Left cardiac atrium (tissue), 4 donors: ENCODE data around the gene RPS19. TPM values are rescaled to one million over a fixed set of nuclear protein-coding genes. Genes with fewer than 3 reads are reported as not detected.

Experiments used
- ATAC-seq, 2 donors: fragments of 200-7000 bp; cut with Tn5 transposase; one replicate each; pipeline ENCODE4 v1.9.1; 2020; ENCODE audit warnings: mild to moderate bottlenecking in 2 of 2, moderate library complexity in 2 of 2
- DNase-seq: peaks from one replicate; pipeline ENCODE4 v3.0.0-alpha.2; 2020
- intact Hi-C, 2 donors: fragments of 100-400 bp; cut with DNase I; formaldehyde crosslinking; loops; one replicate each; pipeline versions ENCODE4 v1.14.1 to v1.15.1; 2022 to 2023
- total RNA-seq, 2 donors: library from RNA; stranded (reverse); fragmentation: NEBNext Ultra II Directional; extraction: Animal tissue kit (Norgen Biotek cat#: 25700); gene quantifications; one replicate each; pipeline ENCODE4 v1.2.1, GENCODE V29; 2021
- donor health status: DM: no; HTN: yes; CAD: no.
- donor health status: DM: no; HTN: yes; CAD: no; lungs with severe emphysema.
- donor health status: DM: yes; HTN: yes; CAD: no.
- donor health status: Dilated cardiomyopathy.

RPS19 gene
- total RNA-seq, 2 donors from 2014 or later, result 811 to 841 TPM

DNA sequence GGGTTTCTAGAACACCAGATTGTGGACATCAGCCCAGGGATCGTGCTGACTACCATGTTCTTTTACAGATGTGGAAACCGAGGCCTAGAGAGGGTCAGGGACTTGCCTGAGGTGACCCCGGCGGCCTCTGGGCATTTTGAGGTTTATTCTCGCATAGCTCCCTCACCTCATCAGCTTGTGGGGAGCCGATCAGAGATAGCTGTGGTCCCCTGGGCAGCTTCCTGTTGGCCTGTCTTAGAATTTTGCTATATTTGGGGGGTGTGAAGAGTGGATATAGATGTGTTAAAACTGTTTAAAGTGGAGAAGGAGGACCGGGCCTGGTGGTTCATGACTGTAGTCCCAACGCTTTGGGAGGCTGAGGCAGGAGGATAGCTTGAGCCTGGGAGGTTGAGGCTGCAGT is 29.8 kb downstream of the RPS19 start:
- ATAC-seq, result no peak
- intact Hi-C loops, result no loop called here

DNA sequence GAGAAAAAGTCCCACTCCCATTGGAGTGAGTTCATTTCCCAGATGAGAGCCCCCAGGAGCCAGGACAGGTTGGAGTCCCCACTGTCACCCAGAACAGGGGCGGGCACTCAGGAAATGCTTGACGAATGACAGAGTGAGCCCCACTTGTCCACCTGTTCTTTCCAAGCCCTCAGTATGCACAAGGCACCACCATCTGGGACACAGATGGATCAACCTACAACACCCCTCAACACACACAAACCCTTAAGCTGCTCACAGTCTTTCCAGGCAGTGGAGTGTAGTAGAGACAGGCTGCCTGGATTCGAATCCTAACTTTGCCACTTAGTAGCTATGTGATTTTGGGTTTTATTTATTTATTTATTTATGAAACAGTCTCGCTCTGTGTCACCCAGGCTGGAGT is 30.9 kb downstream of the RPS19 start:
- ATAC-seq, result no peak
- DNase-seq, result no peak
- intact Hi-C loops, result no loop called here

More for the DNA sequence above, 29.8 kb downstream of the RPS19 start:
- no peak for DNase-seq

DNA sequence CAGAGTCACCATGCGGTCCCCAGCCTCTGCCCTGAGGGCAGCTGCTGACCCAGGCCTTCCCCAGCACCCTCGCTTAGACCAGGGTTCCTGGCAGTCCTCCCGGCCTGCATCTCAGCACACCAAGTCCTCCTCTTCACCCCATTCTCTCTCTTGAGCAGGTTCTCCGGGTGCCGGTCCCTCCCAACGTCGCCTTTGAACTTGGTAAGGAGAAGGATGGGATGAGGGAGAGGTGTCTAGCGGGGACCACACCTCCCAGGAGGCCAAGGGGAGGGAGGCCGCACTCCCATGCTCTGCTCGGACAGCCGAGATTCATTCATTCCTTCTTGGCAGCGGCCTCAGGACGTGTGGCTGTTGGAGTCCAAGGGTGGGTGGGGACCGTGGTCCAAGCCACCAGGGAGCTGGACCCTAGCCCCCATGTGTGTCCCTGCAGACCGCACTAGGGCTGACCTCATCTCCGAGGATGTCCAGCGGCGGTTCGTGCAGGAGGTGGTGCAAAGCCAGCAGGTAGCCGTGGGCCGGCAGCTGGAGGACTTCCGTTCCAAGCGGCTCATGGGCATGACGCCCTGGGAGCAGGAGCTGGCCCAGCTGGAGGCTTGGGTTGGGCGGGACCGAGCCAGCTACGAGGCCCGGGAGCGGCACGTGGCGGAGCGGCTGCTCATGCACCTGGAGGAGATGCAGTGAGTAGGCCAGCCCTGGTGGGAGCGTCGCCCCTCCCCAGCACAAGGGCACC is 32.3 kb downstream of the RPS19 start:
- intact Hi-C loops, result no loop called here

GRCh38 chr19:41893899-41894298 is 33.8 kb downstream of the RPS19 start:
- intact Hi-C loops, result no loop called here
- DNase-seq, result no peak
- ATAC-seq, result no peak

More for the DNA sequence above, 32.3 kb downstream of the RPS19 start:
- ATAC-seq, result no peak
- DNase-seq, result no peak

- DNase-seq (no peak), ATAC-seq (no peak)
- intact Hi-C loops, result no loop called here
Measured at GRCh38 chr19:41894350-41894749, 34.3 kb downstream of the RPS19 start.

DNA sequence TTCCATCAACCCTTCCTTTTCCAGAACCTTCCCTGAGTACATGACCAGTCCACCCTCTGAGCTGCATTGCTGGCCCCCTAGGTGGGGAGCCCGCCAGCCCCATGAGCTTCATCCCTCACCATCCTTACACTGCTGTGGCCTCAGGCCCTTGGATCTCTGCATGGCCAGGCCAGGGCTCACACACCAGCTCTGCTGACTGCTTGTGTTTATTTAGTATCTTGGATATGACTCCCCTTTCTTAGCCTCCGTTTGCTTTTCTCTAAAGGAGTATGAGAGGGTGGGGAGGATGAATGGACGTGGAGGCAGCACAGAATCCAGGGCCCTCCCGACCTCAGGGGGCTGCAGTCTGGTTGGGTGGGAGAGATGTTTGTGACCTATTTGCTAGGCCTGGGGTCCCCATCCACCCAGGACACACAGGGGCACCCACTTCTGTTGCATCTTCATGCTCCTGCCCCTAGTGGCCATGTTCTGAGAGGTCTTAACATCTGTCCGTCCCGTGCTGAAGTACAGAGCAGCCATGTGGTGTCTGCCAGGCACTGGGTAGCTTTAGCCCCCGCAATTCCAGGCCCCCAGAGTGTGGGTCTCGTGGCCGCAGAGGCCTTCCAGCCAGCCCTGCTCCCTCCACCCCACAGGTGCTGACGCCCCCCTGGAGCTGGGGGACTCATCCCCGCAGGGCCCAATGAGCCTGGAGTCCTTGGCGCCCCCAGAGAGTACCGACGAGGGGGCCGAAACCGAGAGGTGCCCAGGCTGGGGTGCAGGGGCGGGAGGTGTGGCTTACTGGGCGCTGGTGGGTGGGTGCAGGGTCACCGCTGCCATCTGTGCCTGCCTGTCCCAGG is 35.9 kb downstream of the RPS19 start:
- no peak for DNase-seq
- intact Hi-C loops, result no loop called here
- no peak for ATAC-seq

DNA sequence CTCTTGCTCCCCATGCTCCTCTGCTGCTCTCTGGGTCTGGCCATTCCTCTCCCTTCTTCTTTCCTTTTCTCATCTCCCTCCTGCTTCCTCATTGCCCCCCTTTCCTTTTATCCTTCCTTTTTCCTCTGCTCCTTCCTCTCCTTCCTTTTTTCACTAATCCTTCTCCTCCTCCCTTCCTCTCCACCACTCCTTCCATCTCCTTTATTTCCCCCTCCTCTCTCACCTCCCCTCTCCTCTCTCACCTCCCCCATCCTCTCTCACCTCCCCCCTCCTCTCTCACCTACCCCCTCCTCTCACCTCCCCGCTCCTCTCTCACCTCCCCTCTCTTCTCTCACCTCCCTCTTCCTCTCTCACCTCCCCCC is 36.5 kb downstream of the RPS19 start:
- ATAC-seq (no peak), DNase-seq (no peak)
- intact Hi-C loops, result no loop called here

DNA sequence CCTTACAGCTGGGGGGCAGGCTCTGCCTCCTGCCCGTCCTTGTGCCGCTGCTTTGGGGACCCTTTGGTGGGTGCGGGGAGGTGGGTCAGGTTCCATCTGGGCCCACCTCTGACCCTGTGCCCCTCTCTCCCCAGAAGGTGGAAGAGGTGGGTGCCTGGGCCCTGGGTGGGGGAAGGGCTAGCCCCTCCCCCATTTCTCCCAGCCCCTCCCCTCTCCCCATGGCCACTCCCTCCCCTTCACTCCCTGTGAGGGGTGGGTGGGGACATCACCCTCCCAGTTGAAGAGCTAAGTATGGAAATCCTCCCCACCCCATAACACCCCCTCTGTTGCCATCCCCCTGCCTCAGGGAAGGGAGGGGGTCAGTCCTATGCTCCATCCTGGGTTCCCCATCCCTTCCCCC is 37.1 kb downstream of the RPS19 start:
- DNase-seq (no peak), ATAC-seq (peak in 1 of 2 donors; percentile 5)
- intact Hi-C loops, result no loop called here

GRCh38 chr19:41897820-41898219 is 37.8 kb downstream of the RPS19 start:
- ATAC-seq (no peak), DNase-seq (no peak)
- intact Hi-C loops, result no loop called here

DNA sequence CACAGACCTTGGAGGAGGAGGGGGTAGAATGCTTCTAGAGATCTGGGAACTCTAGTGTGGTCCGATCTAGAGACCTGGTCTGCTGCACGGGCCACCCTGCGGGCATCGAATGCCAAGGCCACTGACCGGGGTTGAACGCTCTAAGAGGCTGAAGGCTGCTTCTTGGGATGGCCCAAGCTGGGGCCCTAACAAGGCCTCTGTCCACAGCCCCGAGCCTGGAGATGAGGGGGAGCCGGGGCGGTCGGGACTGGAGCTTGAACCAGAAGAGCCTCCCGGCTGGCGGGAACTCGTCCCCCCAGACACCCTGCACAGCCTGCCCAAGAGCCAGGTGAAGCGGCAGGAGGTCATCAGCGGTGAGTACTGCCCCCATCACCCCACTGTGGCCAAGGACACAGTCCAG is 38.2 kb downstream of the RPS19 start:
- no peak for DNase-seq
- intact Hi-C loops, result no loop called here
- ATAC-seq, result no peak

DNA sequence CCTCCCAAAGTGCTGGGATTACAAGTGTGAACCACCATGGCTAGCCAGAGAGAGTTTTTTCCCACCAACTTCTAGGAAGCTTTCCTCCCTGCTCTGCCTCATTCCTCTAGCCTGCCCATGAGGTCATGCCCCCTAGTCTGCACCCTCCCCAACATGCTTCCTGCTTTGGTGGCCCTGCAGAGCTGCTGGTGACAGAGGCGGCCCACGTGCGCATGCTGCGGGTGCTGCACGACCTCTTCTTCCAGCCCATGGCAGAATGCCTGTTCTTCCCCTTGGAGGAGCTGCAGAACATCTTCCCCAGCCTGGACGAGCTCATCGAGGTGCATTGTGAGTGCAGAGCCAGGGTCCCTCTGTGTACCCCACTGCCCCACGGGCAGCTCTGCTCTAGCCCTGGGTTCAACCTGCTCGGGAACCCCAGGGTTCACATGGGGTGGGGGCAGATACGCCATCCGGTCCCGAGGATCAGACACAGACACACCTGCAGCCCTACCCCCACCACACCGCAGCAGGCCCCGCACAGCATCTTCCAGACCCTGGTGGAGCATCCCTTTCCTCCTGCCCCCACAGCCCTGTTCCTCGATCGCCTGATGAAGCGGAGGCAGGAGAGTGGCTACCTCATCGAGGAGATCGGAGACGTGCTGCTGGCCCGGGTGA is 41.8 kb downstream of the RPS19 start:
- DNase-seq (no peak), ATAC-seq (no peak)
- intact Hi-C loops, result no loop called here

- intact Hi-C loops, result no loop called here
- ATAC-seq (no peak), DNase-seq (no peak)
Measured at GRCh38 chr19:41902594-41902993, 42.5 kb downstream of the RPS19 start.

- intact Hi-C loops, result no loop called here
- ATAC-seq, result no peak
- no peak for DNase-seq
Measured at GRCh38 chr19:41903193-41903953, 43.3 kb downstream of the RPS19 start.

GRCh38 chr19:41904118-41904870 is 44.2 kb downstream of the RPS19 start:
- intact Hi-C loops, result no loop called here
- ATAC-seq (no peak), DNase-seq (no peak)

GRCh38 chr19:41905273-41906002 is 45.4 kb downstream of the RPS19 start:
- ATAC-seq (no peak), DNase-seq (no peak)
- intact Hi-C loops, result no loop called here

GRCh38 chr19:41906271-41906670 is 46.2 kb downstream of the RPS19 start:
- ATAC-seq (no peak), DNase-seq (no peak)

GRCh38 chr19:41906916-41907680 is 47.0 kb downstream of the RPS19 start:
- DNase-seq (no peak), ATAC-seq (no peak)
- intact Hi-C loops, result no loop called here

More at GRCh38 chr19:41906271-41906670, 46.2 kb downstream of the RPS19 start:
- intact Hi-C loops, result no loop called here
